Suprapubic skin (tissue), 3 donors: ENCODE measurements around the gene POU2AF3.

Experiments used
- CTCF ChIP-seq, 2 donors: fragments of 200-600 bp in 1 of 2; fragments of 450-650 bp in 1 of 2; sonication (generic) in 1 of 2; IDR thresholded peaks; one replicate each; pipeline ENCODE4 v1.5.1; 2016 to 2019; ENCODE audit warnings: antibody characterized with exemption in 2 of 2, mild to moderate bottlenecking in 1 of 2, moderate library complexity in 1 of 2
- POLR2A ChIP-seq, 2 donors: fragments of 450-650 bp; IDR thresholded peaks; one replicate each; pipeline ENCODE4 v1.6.1; 2017; ENCODE audit warnings: antibody characterized with exemption in 2 of 2, mild to moderate bottlenecking in 2 of 2, moderate library complexity in 2 of 2

- no peak for TF ChIP-seq CTCF (IDR thresholded peaks at IDR 0.05)
- no peak for TF ChIP-seq POLR2A (IDR thresholded peaks at IDR 0.05)
Observed at GRCh38 chr11:111305876-111306275, 7.5 kb downstream of the POU2AF3 start.
